ENCODE measurements around the gene ERH. TPM values are rescaled to one million over a fixed set of nuclear protein-coding genes. Genes with fewer than 3 reads are reported as not detected.
"Not testable (repeated sequence)": the region's sequence is repeated elsewhere in the genome, so short reads cannot be mapped to it uniquely, and the experiment has no call there.

Gene ERH
- total RNA-seq, 6 donors from 2014 or later, result 36.7 to 121 (median 60.5) TPM

GRCh38 chr14:69427596-69427995 is 29.5 kb upstream of the ERH start:
- Histone ChIP-seq H3K4me1 (no peaks in the 10 kb centered on the region), H3K9me3 (no peaks in the 10 kb centered on the region), H3K4me3 (no peak overlapping the region), H3K36me3 (peaks cover 4 to 23% (median 14%) of the 10 kb centered on the region in 4 donors), H3K27ac (no peak overlapping the region), H3K27me3 (no peaks in the 10 kb centered on the region)
- no peak for ATAC-seq (ENCODE audit: low FRiP score in 2 of 2)
- 96 to 100% methylated on average over 1 of the region's 1 CpG for WGBS, 2 donors
- TF ChIP-seq CTCF (IDR thresholded peaks at IDR 0.05), result no peak
- TF ChIP-seq EP300 (IDR thresholded peaks at IDR 0.05), result no peak
- TF ChIP-seq POLR2AphosphoS5 (IDR thresholded peaks at IDR 0.05), result no peak
- no peak for TF ChIP-seq POLR2A (IDR thresholded peaks at IDR 0.05)
- DNase-seq, result no peak

GRCh38 chr14:69424149-69424923 is 26.2 kb upstream of the ERH start:
- no peak for ATAC-seq (ENCODE audit: low FRiP score in 2 of 2)
- TF ChIP-seq POLR2AphosphoS5 (IDR thresholded peaks at IDR 0.05) (no peak), EP300 (IDR thresholded peaks at IDR 0.05) (no peak), CTCF (IDR thresholded peaks at IDR 0.05) (no peak), POLR2A (IDR thresholded peaks at IDR 0.05) (no peak)
- Histone ChIP-seq H3K27ac (no peak overlapping the region), H3K9me3 (no peaks in the 10 kb centered on the region), H3K27me3 (no peaks in the 10 kb centered on the region), H3K36me3 (peaks cover 4 to 23% (median 14%) of the 10 kb centered on the region in 4 donors), H3K4me3 (no peak overlapping the region), H3K4me1 (no peaks in the 10 kb centered on the region)
- 91 to 95% methylated on average over 2 of the region's 2 CpGs for WGBS, 2 donors
- DNase-seq, result no peak

GRCh38 chr14:69423279-69423678 is 25.2 kb upstream of the ERH start:
- Histone ChIP-seq H3K4me1 (no peaks in the 10 kb centered on the region), H3K9me3 (no peaks in the 10 kb centered on the region), H3K27me3 (no peaks in the 10 kb centered on the region), H3K4me3 (no peak overlapping the region), H3K27ac (no peak overlapping the region), H3K36me3 (peaks cover 4 to 23% (median 14%) of the 10 kb centered on the region in 4 donors)
- ATAC-seq (ENCODE audit: low FRiP score in 2 of 2) (no peak), DNase-seq (no peak)
- TF ChIP-seq CTCF (IDR thresholded peaks at IDR 0.05) (no peak), EP300 (IDR thresholded peaks at IDR 0.05) (no peak), POLR2AphosphoS5 (IDR thresholded peaks at IDR 0.05) (no peak), POLR2A (IDR thresholded peaks at IDR 0.05) (no peak)
- 98% methylated on average over 4 of the region's 4 CpGs for WGBS, 2 donors

- H3K4me1 ChIP-seq; DNase-seq; H3K4me3 ChIP-seq; H3K9me3 ChIP-seq; H3K27ac ChIP-seq; ATAC-seq (ENCODE audit: low FRiP score in 2 of 2); H3K27me3 ChIP-seq; H3K36me3 ChIP-seq: not testable (repeated sequence)
- 96 to 98% methylated on average over 4 of the region's 4 CpGs for WGBS, 2 donors
Measured at GRCh38 chr14:69416087-69416486, 18.0 kb upstream of the ERH start.

GRCh38 chr14:69413483-69413882 is 15.4 kb upstream of the ERH start:
- Histone ChIP-seq H3K36me3 (no peaks in the 10 kb centered on the region), H3K27me3 (no peaks in the 10 kb centered on the region), H3K4me3 (no peak overlapping the region), H3K27ac (no peak overlapping the region), H3K9me3 (no peaks in the 10 kb centered on the region), H3K4me1 (no peaks in the 10 kb centered on the region)
- DNase-seq, result no peak
- TF ChIP-seq CTCF (IDR thresholded peaks at IDR 0.05), result no peak
- no peak for ATAC-seq (ENCODE audit: low FRiP score in 2 of 2)
- 87 to 92% methylated on average over 2 of the region's 2 CpGs for WGBS, 2 donors

All from upper lobe of left lung (tissue), 6 donors.